ENCODE results near the gene TAF10. TPM values are rescaled to one million over a fixed set of nuclear protein-coding genes. Genes with fewer than 3 reads are reported as not detected.

Gene TAF10
- total and polyA plus RNA-seq, 12 donors, result 69.7 to 389 (median 181) TPM

- peak in 1 of 7 donors; percentile 17 for DNase-seq
- TF ChIP-seq CTCF (IDR thresholded peaks at IDR 0.05), result no peak
- TF ChIP-seq POLR2A (IDR thresholded peaks at IDR 0.05), result no peak
- Histone ChIP-seq H3K27me3 (no peaks in the 10 kb centered on the region), H3K36me3 (replicated peaks in 1 of 2) (peaks cover 0 to 51% of the 10 kb centered on the region in 2 donors), H3K4me3 (no peak overlapping the region), H3K4me1 (replicated peaks in 1 of 2) (peaks cover 20 to 36% of the 10 kb centered on the region in 2 donors), H3K27ac (peak overlapping the region in 4 of 5 donors; percentile 95 to 99 (median 97)), H3K9me3 (replicated peaks in 1 of 3) (no peaks in the 10 kb centered on the region)
- intact Hi-C loops (cut with DNase I), result no loop called here
- 91 to 97% (median 95%) methylated on average over 3 of the region's 3 CpGs for WGBS, 4 donors
Observed at GRCh38 chr11:6613496-6613895, 1.5 kb upstream of the TAF10 start.

GRCh38 chr11:6611963-6612212 lies 128 bp downstream of the TAF10 start:
- Histone ChIP-seq H3K4me3 (peak overlapping the region in 2 of 4 donors; percentile 47 to 87), H3K4me1 (replicated peaks in 1 of 2) (peaks cover 24 to 36% of the 10 kb centered on the region in 2 donors), H3K27ac (peak overlapping the region in 4 of 5 donors; percentile 95 to 99 (median 97)), H3K9me3 (replicated peaks in 1 of 3) (no peaks in the 10 kb centered on the region), H3K27me3 (no peaks in the 10 kb centered on the region), H3K36me3 (replicated peaks in 1 of 2) (peaks cover 0 to 60% of the 10 kb centered on the region in 2 donors)
- WGBS, 4 donors, result 0 to 1% methylated on average over 35 to 36 of the region's 36 CpGs; no CpG with 5 or more reads in 2 of the 4 donors
- TF ChIP-seq CTCF (IDR thresholded peaks at IDR 0.05), result no peak
- TF ChIP-seq POLR2A (IDR thresholded peaks at IDR 0.05), result no peak
- DNase-seq, result no peak
- intact Hi-C loops (cut with DNase I), result no loop called here

- TF ChIP-seq CTCF (IDR thresholded peaks at IDR 0.05) (no peak), POLR2A (IDR thresholded peaks at IDR 0.05) (no peak)
- WGBS, 4 donors, result 10 to 33% (median 12%) methylated on average over 11 to 39 of the region's 39 CpGs
- no peaks in the 10 kb centered on the region for H3K27me3 ChIP-seq
- H3K36me3 ChIP-seq (replicated peaks in 1 of 2), result peaks cover 0 to 54% of the 10 kb centered on the region in 2 donors
- peaks cover 28 to 39% of the 10 kb centered on the region in 2 donors for H3K4me1 ChIP-seq (replicated peaks in 1 of 2)
- peak overlapping the region in 4 of 5 donors; percentile 95 to 99 (median 97) for H3K27ac ChIP-seq
- intact Hi-C loops (cut with DNase I), result no loop called here
- peak overlapping the region in 2 of 4 donors; percentile 47 to 87 for H3K4me3 ChIP-seq
- DNase-seq, result peak; percentile 44 to 74 (median 57)
- no peaks in the 10 kb centered on the region for H3K9me3 ChIP-seq (replicated peaks in 1 of 3)
Observed at GRCh38 chr11:6611092-6611962, 689 bp downstream of the TAF10 start.

- DNase-seq, result peak in 4 of 7 donors; percentile 25 to 54 (median 30)
- no peaks in the 10 kb centered on the region for H3K27me3 ChIP-seq
- H3K36me3 ChIP-seq (replicated peaks in 1 of 2), result peaks cover 0 to 47% of the 10 kb centered on the region in 2 donors
- H3K4me1 ChIP-seq (replicated peaks in 1 of 2), result peaks cover 32 to 46% of the 10 kb centered on the region in 2 donors
- peak overlapping the region in 3 of 5 donors; percentile 95 to 99 (median 96) for H3K27ac ChIP-seq
- H3K4me3 ChIP-seq, result no peak overlapping the region
- intact Hi-C loops (cut with DNase I), result no loop called here
- TF ChIP-seq POLR2A (IDR thresholded peaks at IDR 0.05) (no peak), CTCF (IDR thresholded peaks at IDR 0.05) (no peak)
- WGBS, 4 donors, result 75 to 95% (median 92%) methylated on average over 4 to 6 of the region's 6 CpGs
- H3K9me3 ChIP-seq (replicated peaks in 1 of 3), result no peaks in the 10 kb centered on the region
Observed at GRCh38 chr11:6610591-6610990, 1.4 kb downstream of the TAF10 start.
